Endometrial microvascular endothelial cells (primary cell): ENCODE measurements around the gene SLX4IP. TPM values are rescaled to one million over a fixed set of nuclear protein-coding genes. Genes with fewer than 3 reads are reported as not detected.

Experiments
- in situ Hi-C: cut with HindIII; loops from 2 replicates; pipeline ENCODE4 v1.10.0; 2017; ENCODE audit warnings: low sequenced_read_pairs, low pct_unique_long_range_greater_than_20kb; ENCODE audit errors: inconsistent ontology term
- total RNA-seq: library from RNA; depleted of rRNA; stranded (reverse); fragments of >200 nt; gene quantifications from one replicate; pipeline ENCODE4 v1.2.3, GENCODE V29; 2015; ENCODE audit errors: inconsistent ontology term

SLX4IP gene
- total RNA-seq, 1 donor from 2014 or later = 2.6 TPM

DNA sequence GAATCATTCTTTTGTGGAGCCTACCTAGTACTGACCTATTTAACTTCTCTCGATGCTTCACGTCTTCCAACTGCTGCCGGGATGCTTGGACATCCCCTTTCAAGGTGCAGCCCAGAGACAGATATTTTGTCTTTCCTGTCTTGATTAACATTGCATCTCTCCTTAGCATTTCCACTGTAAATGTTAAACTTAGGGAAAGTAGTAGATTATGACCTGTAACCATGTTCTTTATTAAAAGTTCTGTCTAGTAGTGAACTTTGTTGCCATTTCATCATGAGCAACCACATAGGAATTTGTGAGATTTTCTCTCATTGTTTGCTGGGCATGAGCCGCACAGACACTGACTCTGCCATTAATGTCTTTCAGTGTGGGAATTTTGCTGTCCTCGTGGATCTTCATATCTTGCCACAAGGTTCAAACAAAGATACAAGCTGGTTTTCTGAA lies 120.8 kb downstream of the SLX4IP start:
- in situ Hi-C loops = no loop called here

DNA sequence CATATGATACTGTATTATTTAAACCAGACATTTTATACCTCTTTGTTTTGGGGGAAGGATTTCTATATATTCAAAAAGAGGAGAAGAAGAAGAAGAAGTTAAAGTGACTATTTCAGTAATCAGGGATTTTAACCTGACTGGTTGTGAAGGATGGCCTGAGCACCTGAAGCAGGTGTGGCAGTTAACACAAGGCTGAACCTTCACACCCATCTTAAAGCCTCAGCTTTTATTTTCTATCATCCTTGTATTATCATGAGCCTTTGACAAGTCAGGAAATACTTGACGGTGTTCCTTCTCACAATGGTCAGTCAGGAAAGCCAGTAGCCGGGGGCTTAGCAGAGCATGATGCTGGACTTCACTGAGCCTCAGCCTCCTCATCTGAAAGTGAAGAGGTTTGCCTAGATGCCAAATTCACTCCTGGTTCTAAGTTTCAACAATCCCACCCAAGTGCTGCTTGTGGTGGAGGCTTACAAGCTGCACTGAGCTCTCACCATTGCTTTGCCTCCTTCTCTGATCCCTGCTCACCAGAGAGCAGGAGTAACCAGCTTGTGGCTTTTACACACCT lies 121.5 kb downstream of the SLX4IP start:
- in situ Hi-C loops = no loop called here

- in situ Hi-C loops = no loop called here
Measured at GRCh38 chr20:10557685-10558084, 122.6 kb downstream of the SLX4IP start.

GRCh38 chr20:10558635-10559187 lies 123.6 kb downstream of the SLX4IP start:
- in situ Hi-C loops = no loop called here

DNA sequence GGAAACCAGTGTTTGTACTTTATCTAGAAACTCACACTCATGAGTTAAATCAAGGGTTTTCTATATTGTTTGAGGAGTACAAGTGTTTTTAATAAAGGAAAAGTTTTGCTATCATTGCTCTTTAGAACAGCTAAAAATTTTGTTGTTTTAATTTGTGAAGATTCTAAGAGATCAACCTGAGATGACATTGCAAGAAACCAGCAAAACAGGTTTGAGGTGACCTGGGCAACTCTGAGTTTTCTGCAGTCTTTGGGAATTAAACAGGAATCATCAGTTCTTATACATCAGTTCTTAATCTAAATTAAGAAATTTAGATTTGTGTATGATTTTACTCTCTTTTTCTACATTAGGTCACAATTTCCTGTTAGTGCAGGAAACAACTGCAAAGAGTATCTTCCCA lies 124.2 kb downstream of the SLX4IP start:
- in situ Hi-C loops = no loop called here

DNA sequence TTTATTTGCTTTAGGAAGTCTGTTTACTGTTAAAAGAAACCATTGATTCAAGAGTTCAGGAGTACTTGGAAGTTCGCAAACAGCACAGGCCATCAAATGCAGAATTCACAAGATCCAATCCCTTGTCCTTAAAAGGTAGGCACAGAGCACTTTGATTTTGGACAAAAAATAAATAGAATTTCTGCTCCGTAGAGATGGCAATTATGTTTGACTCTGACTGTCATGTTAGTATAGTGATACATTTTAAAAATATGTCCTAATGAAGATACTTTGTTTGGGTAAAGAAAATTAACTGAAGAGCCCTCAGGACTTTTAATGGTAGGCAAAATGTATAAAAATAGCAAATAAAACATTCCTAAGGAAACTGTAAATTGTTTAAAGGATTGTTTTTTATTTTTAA lies 125.6 kb downstream of the SLX4IP start:
- in situ Hi-C loops = no loop called here

DNA sequence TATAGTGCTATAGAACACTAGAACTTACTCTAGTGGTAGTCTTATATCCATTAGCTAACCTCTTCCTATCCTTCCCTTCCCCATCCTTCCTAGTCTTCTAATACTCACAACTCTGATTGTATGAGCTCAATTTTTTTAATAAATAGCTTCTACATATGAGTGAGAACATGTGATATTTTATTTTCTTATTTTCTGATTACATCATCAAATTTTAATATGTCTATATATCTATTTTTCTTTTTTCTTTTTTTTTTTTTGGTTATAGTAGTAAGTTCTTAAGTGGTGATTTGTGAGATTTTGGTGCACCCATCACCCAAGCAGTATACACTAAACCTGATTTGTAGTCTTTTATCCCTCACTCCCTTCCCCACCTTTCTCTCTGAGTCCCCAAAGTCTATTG lies 126.2 kb downstream of the SLX4IP start:
- in situ Hi-C loops = no loop called here

- in situ Hi-C loops = no loop called here
Measured at GRCh38 chr20:10562899-10563298, 127.8 kb downstream of the SLX4IP start.

DNA sequence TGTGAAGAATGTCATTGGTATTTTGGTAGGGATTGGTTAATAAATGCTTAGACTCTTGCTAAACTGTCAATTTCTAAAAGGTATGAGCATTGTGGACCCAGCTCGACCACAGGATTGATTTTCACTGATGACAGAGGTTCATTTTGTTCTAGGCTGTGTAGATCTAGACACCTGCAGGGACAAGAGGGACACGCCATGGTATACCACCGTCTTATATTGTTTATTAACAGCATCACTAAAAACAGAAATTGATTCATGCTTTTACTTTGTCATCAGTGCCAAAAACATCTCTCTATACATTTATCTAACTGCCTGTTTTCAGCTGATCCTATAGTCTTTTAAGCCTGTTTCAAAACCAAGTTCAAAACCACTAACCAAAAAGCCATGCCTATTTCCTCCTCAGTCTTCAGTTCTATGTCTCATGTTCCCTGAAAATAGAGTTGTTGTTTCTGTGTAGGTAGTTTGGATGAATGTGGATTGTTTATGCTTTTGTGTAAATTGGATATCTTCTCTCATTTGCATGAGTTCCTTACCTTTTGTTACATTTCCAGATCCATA lies 128.9 kb downstream of the SLX4IP start:
- in situ Hi-C loops = no loop called here

DNA sequence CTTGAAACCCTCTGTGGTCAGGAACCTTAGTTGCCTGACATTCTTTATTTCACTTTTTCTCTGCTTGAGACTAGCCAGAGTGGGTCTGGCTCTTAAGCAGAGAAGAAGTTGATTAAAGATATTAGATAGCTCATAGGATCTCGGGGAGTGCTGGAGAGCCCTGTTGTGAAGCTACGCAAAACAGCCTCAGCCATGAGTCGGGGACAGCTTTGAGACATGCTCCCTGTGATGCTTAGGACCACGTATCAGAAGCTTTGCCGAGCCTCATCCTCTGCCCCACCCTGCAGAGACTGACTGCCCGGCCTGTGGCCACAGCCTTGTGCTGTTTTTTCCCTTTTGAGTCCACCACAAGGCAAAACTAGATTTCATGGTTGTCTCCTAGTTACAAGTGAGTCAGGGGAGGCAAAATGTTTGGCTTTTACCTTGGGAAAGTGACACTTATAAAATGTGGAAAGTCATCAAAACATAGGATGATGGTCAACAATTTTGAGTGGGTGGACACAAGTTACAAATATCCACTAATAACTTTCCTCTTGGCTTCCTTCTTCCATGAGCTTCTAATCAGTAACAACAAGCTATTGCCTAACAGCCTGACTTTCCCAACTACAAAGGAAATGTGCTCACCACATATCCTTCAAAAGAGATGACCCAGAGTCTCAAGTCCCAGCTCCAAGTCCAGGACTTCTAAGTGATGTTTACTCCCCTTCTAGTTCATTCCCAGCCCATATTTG lies 130.3 kb downstream of the SLX4IP start:
- in situ Hi-C loops = no loop called here

DNA sequence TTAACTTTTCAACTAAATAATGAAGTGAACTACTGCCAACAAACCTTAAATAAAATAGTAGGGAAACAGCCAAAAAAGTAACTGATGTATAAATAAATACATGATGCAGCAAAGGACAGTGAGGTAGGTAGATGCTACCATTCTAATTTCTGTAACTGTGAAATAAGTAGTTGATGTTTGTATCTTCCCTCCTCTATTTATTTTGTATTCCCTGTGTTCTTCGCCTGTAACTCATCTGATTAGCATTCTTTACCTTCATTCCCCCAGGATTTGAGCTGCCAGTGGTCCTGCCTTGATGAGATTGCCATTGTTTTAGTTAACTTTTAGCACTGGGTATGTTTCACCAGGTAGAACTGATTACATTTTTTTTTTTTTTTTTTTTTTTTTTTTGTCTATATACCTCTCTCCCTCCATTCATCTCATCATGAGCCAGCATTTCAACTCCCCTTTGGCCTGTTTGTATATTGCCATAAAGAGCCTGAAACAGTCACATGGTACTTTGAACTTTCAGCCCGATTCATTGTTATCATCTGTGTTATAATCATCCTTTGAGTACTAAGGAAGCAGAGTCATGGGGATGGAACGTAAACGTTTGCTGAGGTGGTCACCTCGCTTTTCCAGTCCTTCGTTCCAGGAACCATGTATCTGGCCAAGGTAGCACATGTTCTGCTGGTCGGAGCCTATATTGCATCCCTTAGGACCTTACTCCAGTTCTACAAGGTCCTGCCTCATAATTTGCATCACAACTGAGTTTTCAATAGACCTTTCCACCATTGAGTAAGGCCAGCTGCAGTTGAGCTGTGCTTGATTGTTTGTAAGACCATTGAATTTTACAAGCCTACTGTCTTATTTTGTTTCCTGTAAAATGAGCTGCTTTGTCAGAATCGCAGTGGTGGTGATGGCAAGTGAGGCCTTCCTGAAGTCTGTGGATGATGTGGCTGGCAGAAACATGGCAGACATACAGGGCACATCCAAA lies 131.1 kb downstream of the SLX4IP start:
- in situ Hi-C loops = no loop called here

GRCh38 chr20:10568032-10568431 lies 132.9 kb downstream of the SLX4IP start:
- in situ Hi-C loops = no loop called here

- in situ Hi-C loops = no loop called here
Measured at GRCh38 chr20:10571313-10571815, 136.3 kb downstream of the SLX4IP start.

- in situ Hi-C loops = no loop called here
Measured at GRCh38 chr20:10572853-10573252, 137.7 kb downstream of the SLX4IP start.

DNA sequence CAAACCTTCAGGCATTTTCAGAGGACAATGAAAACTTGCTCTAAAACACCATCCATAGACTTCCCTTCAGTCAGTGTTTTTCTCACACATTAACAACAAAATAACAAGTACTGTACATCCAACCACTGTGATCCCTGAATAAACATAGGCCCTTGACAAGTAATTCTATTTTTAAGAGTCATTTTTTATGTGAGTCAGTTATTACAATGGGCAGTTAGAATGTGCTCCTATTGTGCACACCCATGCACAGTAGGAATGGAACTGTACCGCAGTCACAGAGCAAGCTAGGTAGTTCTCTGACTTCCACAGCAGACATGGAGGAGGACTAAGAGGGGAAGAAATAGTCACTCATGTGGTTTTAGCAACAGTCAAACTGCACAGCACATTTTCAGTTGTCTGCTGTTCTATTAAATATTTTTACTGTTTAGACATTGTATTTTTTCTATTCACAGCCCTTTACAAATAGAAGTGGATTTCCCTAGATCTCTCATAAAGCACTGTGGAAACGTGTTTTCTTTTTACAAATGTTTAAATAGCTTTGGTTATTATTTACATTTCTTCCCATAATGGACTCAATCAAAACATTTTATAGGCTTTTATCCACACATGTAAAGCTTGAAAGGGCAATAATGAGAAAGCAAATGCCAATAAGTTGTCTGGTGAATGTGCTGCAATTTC lies 138.3 kb downstream of the SLX4IP start:
- in situ Hi-C loops = no loop called here

- in situ Hi-C loops = no loop called here
Measured at GRCh38 chr20:10573951-10574339, 138.8 kb downstream of the SLX4IP start.

- in situ Hi-C loops = no loop called here
Measured at GRCh38 chr20:10576411-10577090, 141.4 kb downstream of the SLX4IP start.

GRCh38 chr20:10577648-10578047 lies 142.5 kb downstream of the SLX4IP start:
- in situ Hi-C loops = no loop called here
